Adrenal gland (tissue), 5 donors: ENCODE data around the gene AIFM3.

Experiments
- CTCF ChIP-seq, 6 experiments: fragments of 450-650 bp in 4 of 6; fragments of 200-600 bp in 2 of 6; sonication (generic) in 1 of 6; IDR thresholded peaks; 1 replicate in 5 of 6; 2 replicates in 1 of 6; pipeline versions ENCODE4 v1.5.1 to v1.8.0; 2016 to 2021; ENCODE audit warnings: antibody characterized with exemption in 6 of 6, mild to moderate bottlenecking in 2 of 6, moderate library complexity in 1 of 6
- POLR2A ChIP-seq, 2 donors: fragments of 450-650 bp; IDR thresholded peaks; one replicate each; pipeline ENCODE4 v1.6.1; 2017; ENCODE audit warnings: antibody characterized with exemption in 2 of 2, mild to moderate bottlenecking in 2 of 2, moderate library complexity in 1 of 2
- donor health status: DM: no; HTN: no; CAD: no.

DNA sequence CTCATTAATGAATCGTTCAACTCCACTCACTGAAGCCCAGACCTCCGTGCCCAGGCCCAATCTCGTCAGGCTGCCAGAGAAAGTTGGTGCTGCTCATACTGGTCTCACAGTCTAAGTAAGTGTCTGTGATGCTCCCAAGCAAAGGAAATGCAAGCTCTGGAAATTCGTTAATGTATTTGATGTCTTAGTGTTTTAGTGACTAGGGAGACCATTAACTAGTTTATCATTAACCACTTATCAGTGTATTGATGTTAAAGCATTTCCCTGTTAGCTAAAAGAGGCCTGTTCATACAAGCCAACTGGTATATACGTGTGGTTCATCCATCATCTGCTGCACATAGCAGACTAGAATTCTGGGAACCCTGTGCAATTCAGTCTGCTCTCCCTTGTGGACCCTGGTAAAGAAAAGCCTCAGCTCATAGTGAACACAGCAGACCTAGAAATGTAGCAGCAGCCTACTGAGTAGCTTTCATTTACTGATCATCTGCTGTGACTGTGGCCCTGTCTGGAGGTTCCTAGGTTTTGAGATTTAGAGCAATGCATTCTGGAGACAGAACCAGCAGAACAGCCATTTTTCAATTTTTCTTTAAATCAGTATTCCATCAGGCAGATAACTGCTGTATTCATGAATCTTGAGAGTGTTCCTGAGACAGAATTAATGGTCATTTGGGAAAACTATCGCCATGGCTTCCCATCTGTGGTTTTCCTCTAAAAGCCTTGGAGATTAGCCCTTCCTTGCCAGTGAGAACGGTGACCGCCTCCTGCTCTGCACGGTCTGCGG lies 15.7 kb upstream of the AIFM3 start:
- no peak for TF ChIP-seq CTCF (IDR thresholded peaks at IDR 0.05)
- TF ChIP-seq POLR2A (IDR thresholded peaks at IDR 0.05): no peak
